Chondrocyte (in vitro differentiated cells): ENCODE measurements around the gene KCNJ4. TPM values are rescaled to one million over a fixed set of nuclear protein-coding genes. Genes with fewer than 3 reads are reported as not detected.

ENCODE experiments used
- DNase-seq: peaks from one replicate; pipeline ENCODE4 v3.0.0; 2021; ENCODE audit warnings: mixed read lengths, low spot score
- H3K27ac Mint-ChIP-seq: one replicate; pipeline ENCODE4 v1.8.0; 2021; ENCODE audit warnings: mild to moderate bottlenecking, moderate library complexity, mixed read lengths; ENCODE audit not compliant: unreplicated experiment
- H3K27me3 Mint-ChIP-seq: 2 replicates; pipeline ENCODE4 v1.8.0; 2021; ENCODE audit warnings: low read depth, mixed read lengths
- H3K36me3 Mint-ChIP-seq: 2 replicates; pipeline ENCODE4 v1.8.0; 2021; ENCODE audit warnings: low read depth, mixed read lengths
- H3K4me1 Mint-ChIP-seq: 2 replicates; pipeline ENCODE4 v1.8.0; 2021; ENCODE audit warnings: low read depth, mild to moderate bottlenecking, mixed read lengths
- H3K4me3 Mint-ChIP-seq: one replicate; pipeline ENCODE4 v1.8.0; 2021; ENCODE audit warnings: mild to moderate bottlenecking, moderate library complexity, mixed read lengths; ENCODE audit not compliant: unreplicated experiment
- H3K9me3 Mint-ChIP-seq: 2 replicates; pipeline ENCODE4 v1.8.0; 2021; ENCODE audit warnings: low read depth, mixed read lengths
- CTCF ChIP-seq: fragments of 200-600 bp; sonication (generic); IDR thresholded peaks from 2 replicates; pipeline ENCODE4 v1.5.0; 2021; ENCODE audit warnings: antibody characterized with exemption, mild to moderate bottlenecking, moderate library complexity
- total RNA-seq: library from RNA; stranded (reverse); gene quantifications from 3 replicates; pipeline ENCODE4 v1.2.1, GENCODE V29; 2021

KCNJ4 gene
- total RNA-seq, 1 donor from 2014 or later, result 0.27 TPM

- H3K36me3 Mint-ChIP-seq, result peaks cover 60% of the 10 kb centered on the region
- H3K4me1 Mint-ChIP-seq, result peaks cover 33% of the 10 kb centered on the region
- no peak for DNase-seq
- H3K4me3 Mint-ChIP-seq, result no peak overlapping the region
- H3K9me3 Mint-ChIP-seq, result no peaks in the 10 kb centered on the region
- no peak for TF ChIP-seq CTCF
- no peak overlapping the region for H3K27ac Mint-ChIP-seq
- H3K27me3 Mint-ChIP-seq, result no peaks in the 10 kb centered on the region
Measured at GRCh38 chr22:38489142-38489541, 34.1 kb upstream of the KCNJ4 start.

- TF ChIP-seq CTCF, result no peak
- no peak for DNase-seq
- Mint-ChIP-seq H3K27ac (peak overlapping the region; percentile 68), H3K36me3 (peaks cover 62% of the 10 kb centered on the region), H3K4me3 (no peak overlapping the region), H3K4me1 (peaks cover 21% of the 10 kb centered on the region), H3K9me3 (no peaks in the 10 kb centered on the region), H3K27me3 (no peaks in the 10 kb centered on the region)
Measured at GRCh38 chr22:38487946-38488345, 32.9 kb upstream of the KCNJ4 start.

DNA sequence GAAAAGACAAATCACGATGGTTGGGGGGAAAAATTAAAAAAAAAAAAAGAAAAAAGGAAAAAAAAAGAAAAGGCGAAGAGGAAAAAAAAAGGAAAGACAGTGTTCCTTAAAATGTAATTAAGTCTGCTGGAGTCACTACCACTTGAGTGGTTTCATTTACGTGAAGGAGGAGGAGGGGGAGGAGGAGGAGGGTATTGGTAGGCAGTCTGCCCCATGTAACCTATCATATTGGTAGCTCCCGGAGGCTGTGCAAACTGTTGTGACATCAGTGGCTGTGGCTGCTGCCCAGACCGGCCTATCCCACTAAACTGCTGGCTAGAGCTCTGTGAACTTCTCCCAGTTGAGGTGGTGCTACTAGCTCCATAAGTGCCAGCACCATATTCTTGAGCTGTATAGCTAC lies 30.8 kb upstream of the KCNJ4 start:
- no peak for DNase-seq
- TF ChIP-seq CTCF, result no peak
- H3K36me3 Mint-ChIP-seq, result peaks cover 68% of the 10 kb centered on the region
- H3K4me1 Mint-ChIP-seq, result peaks cover 26% of the 10 kb centered on the region
- H3K4me3 Mint-ChIP-seq, result no peak overlapping the region
- no peaks in the 10 kb centered on the region for H3K27me3 Mint-ChIP-seq
- H3K9me3 Mint-ChIP-seq, result no peaks in the 10 kb centered on the region
- H3K27ac Mint-ChIP-seq, result peak overlapping the region; percentile 17

DNA sequence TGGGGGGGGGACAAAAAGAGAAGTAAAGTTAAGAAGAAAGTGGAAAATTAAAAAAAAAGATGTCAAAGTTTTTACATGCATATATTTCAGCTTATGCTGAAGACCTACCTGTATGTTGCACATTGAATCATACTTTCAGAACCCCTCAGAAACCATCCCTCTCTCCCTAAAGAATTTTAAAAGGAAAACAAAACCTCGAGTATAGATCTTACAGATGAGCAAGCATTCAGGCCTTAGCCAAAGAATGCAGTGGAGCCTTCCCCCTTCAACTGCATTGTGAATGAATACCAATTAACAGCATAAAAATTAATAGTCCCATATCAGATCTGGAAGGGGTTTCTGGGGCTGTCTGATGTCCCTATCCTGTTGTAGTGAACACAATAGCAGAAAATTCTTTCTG lies 29.2 kb upstream of the KCNJ4 start:
- no peak overlapping the region for H3K4me3 Mint-ChIP-seq
- peaks cover 27% of the 10 kb centered on the region for H3K4me1 Mint-ChIP-seq
- no peak for DNase-seq
- H3K27me3 Mint-ChIP-seq, result no peaks in the 10 kb centered on the region
- H3K36me3 Mint-ChIP-seq, result peaks cover 53% of the 10 kb centered on the region
- no peaks in the 10 kb centered on the region for H3K9me3 Mint-ChIP-seq
- H3K27ac Mint-ChIP-seq, result peak overlapping the region; percentile 46
- TF ChIP-seq CTCF, result no peak

DNA sequence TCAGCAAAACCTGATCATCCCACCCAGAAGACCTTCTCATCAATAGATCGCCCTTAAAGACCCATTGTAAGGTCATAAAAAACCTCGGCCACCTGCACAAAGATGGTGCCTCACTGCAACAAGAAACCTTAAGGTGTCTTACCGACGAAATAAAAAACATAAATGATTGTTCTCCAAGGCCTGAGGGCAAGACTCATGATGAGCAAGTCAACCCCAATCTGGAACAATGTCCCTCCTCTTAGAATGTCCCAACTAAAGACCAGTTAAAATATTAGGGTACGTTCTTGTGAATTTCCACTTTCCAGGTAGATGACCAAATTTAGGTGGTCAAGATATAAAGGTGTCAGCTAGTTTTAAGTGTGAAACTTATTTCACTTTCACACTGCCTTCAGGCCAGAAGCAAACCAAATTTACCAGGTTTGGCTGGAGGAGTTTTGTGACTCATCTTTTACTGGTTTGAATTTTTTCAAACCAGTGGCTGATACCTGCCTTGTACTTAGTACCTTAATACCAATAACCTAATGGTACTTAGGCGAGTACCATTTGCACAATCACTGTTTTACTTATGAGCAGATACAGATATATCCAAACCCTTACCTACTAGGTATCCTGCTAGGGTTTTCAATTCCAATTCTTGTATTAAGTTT lies 27.8 kb upstream of the KCNJ4 start:
- H3K4me1 Mint-ChIP-seq, result peaks cover 29% of the 10 kb centered on the region

More for the DNA sequence above, 27.8 kb upstream of the KCNJ4 start:
- H3K27ac Mint-ChIP-seq, result peak overlapping the region; percentile 8
- H3K27me3 Mint-ChIP-seq, result no peaks in the 10 kb centered on the region
- no peak for TF ChIP-seq CTCF
- no peak for DNase-seq
- no peaks in the 10 kb centered on the region for H3K9me3 Mint-ChIP-seq
- no peak overlapping the region for H3K4me3 Mint-ChIP-seq
- H3K36me3 Mint-ChIP-seq, result peaks cover 48% of the 10 kb centered on the region
